AG10803 (cell line): ENCODE measurements around the gene SLC5A1.

Experiments
- DNase-seq: peaks from one replicate; pipeline ENCODE4 v3.0.0; 2010; ENCODE audit warnings: low read depth
- H3K4me3 ChIP-seq: 2 replicates; pipeline ENCODE4 v1.5.1; 2011; ENCODE audit warnings: mild to moderate bottlenecking, low read length, control low read depth
- TF ChIP-seq, protein P1 (sequence below): conservative IDR thresholded peaks from 2 replicates; pipeline ENCODE4 v1.5.1; 2011; ENCODE audit warnings: mild to moderate bottlenecking, low read length, control low read depth, inconsistent platforms

SLC5A1 gene

GRCh38 chr22:32042924-32043323 lies at the start of gene SLC5A1:
SLC5A1 (plus strand) TSS chr22:32043261; CDS start chr22:32043282, 21 bp downstream.
- TF ChIP-seq, protein P1, sequence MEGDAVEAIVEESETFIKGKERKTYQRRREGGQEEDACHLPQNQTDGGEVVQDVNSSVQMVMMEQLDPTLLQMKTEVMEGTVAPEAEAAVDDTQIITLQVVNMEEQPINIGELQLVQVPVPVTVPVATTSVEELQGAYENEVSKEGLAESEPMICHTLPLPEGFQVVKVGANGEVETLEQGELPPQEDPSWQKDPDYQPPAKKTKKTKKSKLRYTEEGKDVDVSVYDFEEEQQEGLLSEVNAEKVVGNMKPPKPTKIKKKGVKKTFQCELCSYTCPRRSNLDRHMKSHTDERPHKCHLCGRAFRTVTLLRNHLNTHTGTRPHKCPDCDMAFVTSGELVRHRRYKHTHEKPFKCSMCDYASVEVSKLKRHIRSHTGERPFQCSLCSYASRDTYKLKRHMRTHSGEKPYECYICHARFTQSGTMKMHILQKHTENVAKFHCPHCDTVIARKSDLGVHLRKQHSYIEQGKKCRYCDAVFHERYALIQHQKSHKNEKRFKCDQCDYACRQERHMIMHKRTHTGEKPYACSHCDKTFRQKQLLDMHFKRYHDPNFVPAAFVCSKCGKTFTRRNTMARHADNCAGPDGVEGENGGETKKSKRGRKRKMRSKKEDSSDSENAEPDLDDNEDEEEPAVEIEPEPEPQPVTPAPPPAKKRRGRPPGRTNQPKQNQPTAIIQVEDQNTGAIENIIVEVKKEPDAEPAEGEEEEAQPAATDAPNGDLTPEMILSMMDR, result no peak
- DNase-seq, result no peak
- H3K4me3 ChIP-seq, result no peak within 1 kb of the TSS

DNA sequence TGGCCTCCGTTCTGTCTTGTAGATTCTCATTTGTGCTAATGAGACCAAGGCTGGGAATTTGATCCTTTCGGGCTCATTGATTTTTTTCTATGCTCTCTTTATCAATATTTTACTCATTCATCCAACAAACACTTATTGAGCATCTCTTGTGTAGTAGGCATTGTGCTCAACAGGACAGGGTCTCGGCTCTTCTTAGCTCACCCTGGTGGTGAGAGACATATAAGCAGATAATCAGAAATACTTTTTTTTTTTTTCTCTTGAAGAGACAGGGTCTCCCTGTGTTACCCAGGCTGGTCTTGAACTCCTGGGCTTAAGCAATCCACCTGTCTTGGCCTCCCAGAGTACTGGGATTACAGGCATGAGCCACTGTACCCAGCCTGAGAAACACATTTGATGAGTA lies 48.0 kb upstream of the SLC5A1 start:
- no peak for DNase-seq
- TF ChIP-seq, protein P1, result no peak
- no peak overlapping the region for H3K4me3 ChIP-seq

- no peak overlapping the region for H3K4me3 ChIP-seq
- TF ChIP-seq, protein P1, result no peak
- no peak for DNase-seq
Observed at GRCh38 chr22:31995807-31996206, 47.3 kb upstream of the SLC5A1 start.

DNA sequence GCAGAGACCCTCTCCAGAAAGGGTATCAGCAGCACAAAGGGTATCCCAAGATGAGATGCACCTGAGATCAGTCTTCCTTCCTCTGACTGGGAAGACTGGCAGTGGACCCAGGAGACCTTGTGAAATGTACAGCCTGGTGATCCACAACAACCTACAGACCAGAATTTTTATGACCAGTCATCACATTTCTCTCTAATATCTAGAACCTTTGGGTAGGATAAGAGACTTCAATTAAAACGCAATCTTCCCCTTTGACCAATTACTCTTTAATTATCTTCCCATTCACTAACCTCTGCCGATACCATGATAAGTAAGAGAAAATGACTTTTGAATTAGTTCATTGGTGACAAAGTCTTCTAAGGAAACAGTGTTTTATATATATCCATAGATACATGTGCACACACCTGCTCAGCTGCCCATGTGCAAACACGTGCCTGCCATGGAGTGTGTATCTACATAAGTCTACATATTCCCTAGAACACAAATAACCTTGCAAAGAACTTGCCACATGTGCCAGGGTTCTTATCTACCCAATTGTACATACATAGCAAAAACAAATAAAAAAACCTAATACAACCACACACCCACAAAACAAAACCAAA lies 44.2 kb upstream of the SLC5A1 start:
- no peak overlapping the region for H3K4me3 ChIP-seq
- TF ChIP-seq, protein P1, result no peak

DNA sequence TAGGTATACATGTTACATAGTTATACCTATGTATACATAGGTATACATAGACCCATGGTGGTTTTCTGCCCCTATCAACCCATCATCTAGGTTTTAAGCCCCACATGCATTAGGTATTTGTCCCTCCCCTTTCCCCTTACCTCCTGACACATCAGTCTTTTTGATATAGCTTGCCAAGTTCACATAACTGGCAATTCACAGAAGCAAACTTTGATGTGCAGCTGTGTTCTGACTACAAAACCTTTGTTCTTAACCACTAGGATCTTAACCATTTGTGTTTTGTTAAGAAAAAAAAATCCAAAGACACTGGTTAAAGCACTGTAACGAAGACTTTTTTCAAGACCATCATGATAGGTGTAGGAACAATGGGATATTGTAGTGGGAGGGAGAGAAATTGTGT lies 42.9 kb upstream of the SLC5A1 start:
- TF ChIP-seq, protein P1, result no peak
- no peak overlapping the region for H3K4me3 ChIP-seq
- DNase-seq, result no peak

More for the DNA sequence above, 44.2 kb upstream of the SLC5A1 start:
- DNase-seq, result no peak

GRCh38 chr22:32005453-32005852 lies 37.6 kb upstream of the SLC5A1 start:
- DNase-seq, result peak; percentile 34
- TF ChIP-seq, protein P1, result no peak
- no peak overlapping the region for H3K4me3 ChIP-seq

- H3K4me3 ChIP-seq, result no peak overlapping the region
- DNase-seq, result no peak
- TF ChIP-seq, protein P1, result no peak
Observed at GRCh38 chr22:32013200-32013599, 29.9 kb upstream of the SLC5A1 start.
